Kidney (tissue), 14 donors: ENCODE measurements around the gene KIAA1549. TPM values are rescaled to one million over a fixed set of nuclear protein-coding genes. Genes with fewer than 3 reads are reported as not detected.

Experiments
- DNase-seq, 5 donors: peaks; one replicate each; pipeline ENCODE4 v3.0.0-alpha.2; 2013 to 2020
- FAIRE-seq: peaks from 2 replicates; lab custom pipeline; 2012; peaks lifted over from hg19 to GRCh38; lab: Jason Lieb, UNC
- H3K27ac ChIP-seq, 2 donors: one replicate each; pipeline ENCODE4 v1.7.0; 2013; ENCODE audit warnings: low read depth in 2 of 2, low read length in 2 of 2, inconsistent platforms in 1 of 2
- H3K27me3 ChIP-seq: one replicate; pipeline ENCODE4 v1.7.1; 2013; ENCODE audit warnings: low read length, inconsistent platforms; ENCODE audit not compliant: control insufficient read depth, insufficient read depth
- H3K36me3 ChIP-seq, 3 donors: one replicate each; pipeline versions ENCODE4 v1.7.0 to v1.7.1; 2013; ENCODE audit warnings: low read length in 3 of 3, control low read depth in 1 of 3, inconsistent platforms in 1 of 3; ENCODE audit not compliant: insufficient read depth in 3 of 3, control insufficient read depth in 2 of 3
- H3K4me1 ChIP-seq, 3 donors: one replicate each; pipeline versions ENCODE4 v1.7.0 to v1.7.1; 2013; ENCODE audit warnings: low read length in 3 of 3, inconsistent platforms in 1 of 3, low read depth in 1 of 3; ENCODE audit not compliant: control insufficient read depth in 2 of 3, insufficient read depth in 2 of 3
- H3K4me3 ChIP-seq, 3 donors: one replicate each; pipeline versions ENCODE4 v1.7.0 to v1.8.1; 2013; ENCODE audit warnings: low read length in 3 of 3, control low read depth in 1 of 3, inconsistent platforms in 1 of 3
- H3K9ac ChIP-seq, 3 donors: one replicate each; pipeline versions ENCODE4 v1.7.0 to v1.7.1; 2013; ENCODE audit warnings: low read length in 3 of 3, control low read depth in 1 of 3, inconsistent platforms in 1 of 3
- H3K9me3 ChIP-seq, 3 donors: one replicate each; pipeline versions ENCODE4 v1.7.0 to v1.7.1; 2013; ENCODE audit warnings: low read length in 3 of 3, control low read depth in 1 of 3, inconsistent platforms in 1 of 3; ENCODE audit not compliant: control insufficient read depth in 2 of 3, insufficient read depth in 1 of 3
- CTCF ChIP-seq: IDR thresholded peaks from 3 replicates; pipeline ENCODE4 v1.5.1; 2012; ENCODE audit warnings: mild to moderate bottlenecking, moderate library complexity, borderline replicate concordance; ENCODE audit not compliant: insufficient read depth; ENCODE audit errors: extremely low read depth
- intact Hi-C: fragments of 100-400 bp; cut with DNase I; formaldehyde crosslinking; loops from one replicate; pipeline ENCODE4 v1.11.1; 2022
- polyA plus RNA-seq: library from polyadenylated mRNA; stranded (reverse); fragments of 350-450 nt; fragmentation: Illumina TruSeq; extraction: RNeasy Lipid Tissue Mini Kit (QIAGEN cat#74804); gene quantifications from one replicate; pipeline ENCODE4 v1.2.3, GENCODE V29; 2014; ENCODE audit warnings: low read depth, low replicate concordance; ENCODE audit not compliant: insufficient read depth
- total RNA-seq: library from RNA; stranded (reverse); fragmentation: NEBNext Ultra II Directional; extraction: Animal tissue kit (Norgen Biotek cat#: 25700); gene quantifications from one replicate; pipeline ENCODE4 v1.2.1, GENCODE V29; 2021
- donor health status: control.
- donor health status: control.
- donor health status: control.
- donor health status: control.
- donor health status: control.
- donor health status: DM: yes; HTN: yes; CAD: no.
- donor health status: Normal renal cell carcinoma (clear cell type).

KIAA1549 gene
- total and polyA plus RNA-seq, 2 donors from 2014 or later: 1.8 to 10.1 TPM

DNA sequence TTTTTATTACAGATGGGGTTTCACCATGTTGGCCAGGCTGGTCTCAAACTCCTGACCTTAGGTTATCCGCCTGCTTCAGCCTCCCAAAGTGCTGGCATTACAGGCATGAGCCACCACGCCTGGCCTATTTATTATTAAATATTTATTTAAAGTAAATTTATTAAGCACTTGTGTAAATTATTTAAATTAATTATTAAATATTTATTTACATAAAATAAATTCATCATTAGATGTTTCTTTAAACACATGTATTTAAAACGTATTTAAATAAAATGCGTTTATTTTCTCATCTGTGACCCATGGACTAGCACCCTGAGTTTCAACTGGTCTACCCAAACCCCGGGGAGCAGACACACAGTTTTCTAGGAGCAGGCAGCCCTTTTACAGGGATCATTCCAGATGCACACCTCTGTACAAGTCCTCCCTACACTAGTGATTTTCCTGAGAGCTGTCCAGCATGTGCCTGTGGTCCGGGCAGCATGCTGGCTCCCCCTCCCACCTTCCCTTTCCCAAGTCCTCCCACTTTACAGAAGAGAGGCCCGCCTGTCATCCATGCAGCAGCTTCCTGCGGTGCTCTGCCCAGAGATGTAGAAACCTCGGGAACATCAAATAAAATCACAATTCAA is 94.0 kb downstream of the KIAA1549 start:
- Histone ChIP-seq H3K9ac (no peak overlapping the region), H3K27ac (no peak overlapping the region), H3K4me3 (no peak overlapping the region), H3K4me1 (peaks cover 0 to 23% (median 13%) of the 10 kb centered on the region in 3 donors), H3K36me3 (no peaks in the 10 kb centered on the region), H3K9me3 (no peaks in the 10 kb centered on the region), H3K27me3 (no peaks in the 10 kb centered on the region)
- no peak for FAIRE-seq
- intact Hi-C loops: no loop called here
- TF ChIP-seq CTCF: no peak
- DNase-seq: peak in 3 of 5 donors; percentile 24 to 42 (median 29)

GRCh38 chr7:138886501-138886917 is 94.7 kb downstream of the KIAA1549 start:
- FAIRE-seq: no peak
- DNase-seq: peak in 3 of 5 donors; percentile 42 to 84 (median 80)
- Histone ChIP-seq H3K27me3 (no peaks in the 10 kb centered on the region), H3K4me3 (no peak overlapping the region), H3K36me3 (no peaks in the 10 kb centered on the region), H3K9me3 (no peaks in the 10 kb centered on the region), H3K27ac (no peak overlapping the region), H3K9ac (no peak overlapping the region), H3K4me1 (peaks cover 0 to 17% (median 12%) of the 10 kb centered on the region in 3 donors)
- intact Hi-C loops: no loop called here
- peak; percentile 69 for TF ChIP-seq CTCF

DNA sequence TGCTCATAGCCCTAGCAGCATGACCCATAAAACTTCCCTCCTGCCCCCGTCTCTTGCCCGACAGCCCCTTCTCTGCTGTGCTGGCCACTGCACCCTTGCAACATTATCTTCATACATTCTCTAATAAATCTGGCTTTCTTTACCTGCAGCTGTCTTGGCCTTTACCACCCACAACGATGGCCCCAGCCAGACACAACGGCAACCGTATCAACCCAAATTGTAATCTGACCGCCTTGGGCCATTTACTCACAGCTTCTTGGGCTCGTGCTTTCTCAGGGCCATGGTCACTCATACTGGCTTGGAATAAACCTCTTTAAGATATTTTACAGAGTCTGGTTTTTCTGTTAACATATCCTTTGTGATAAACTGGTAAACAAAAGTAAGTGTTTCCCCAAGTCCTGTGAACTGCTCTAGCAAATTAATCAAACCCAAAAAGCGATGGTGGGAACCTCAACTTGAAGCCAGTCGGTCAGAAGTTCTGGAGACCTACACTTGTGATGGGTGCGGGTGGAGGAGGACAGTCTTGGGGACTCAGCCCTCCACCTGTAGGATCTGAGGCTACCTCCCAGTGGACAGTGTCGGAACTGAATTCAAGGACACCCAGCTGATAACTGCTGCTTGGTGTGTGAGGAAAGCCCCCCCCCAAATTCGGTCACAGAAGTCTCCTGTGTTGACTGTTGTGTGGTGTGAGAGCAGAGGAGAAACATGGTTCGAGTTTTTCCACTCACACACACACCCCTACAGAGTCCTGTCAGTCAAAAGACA is 95.6 kb downstream of the KIAA1549 start:
- no peak overlapping the region for H3K27ac ChIP-seq
- no peaks in the 10 kb centered on the region for H3K27me3 ChIP-seq
- H3K4me1 ChIP-seq: peaks cover 0 to 8% (median 3%) of the 10 kb centered on the region in 3 donors
- no peak overlapping the region for H3K4me3 ChIP-seq
- no peak for DNase-seq
- TF ChIP-seq CTCF: no peak
- no peak overlapping the region for H3K9ac ChIP-seq
- FAIRE-seq: no peak
- no peaks in the 10 kb centered on the region for H3K9me3 ChIP-seq
- intact Hi-C loops: no loop called here
- peaks cover 0 to 5% (median 0%) of the 10 kb centered on the region in 3 donors for H3K36me3 ChIP-seq
